Ishikawa (cell line): Measurements from ENCODE around the gene CDK19.

Source experiments
- CEBPB ChIP-seq: IDR thresholded peaks from 2 replicates; pipeline ENCODE4 v1.6.1; 2012
- CREB1 ChIP-seq: IDR thresholded peaks from 2 replicates; pipeline ENCODE4 v1.6.1; 2012; ENCODE audit warnings: low read depth
- EGR1 ChIP-seq: IDR thresholded peaks from 2 replicates; pipeline ENCODE4 v1.6.1; 2012
- EP300 ChIP-seq: IDR thresholded peaks from 2 replicates; pipeline ENCODE4 v1.6.1; 2012; ENCODE audit warnings: borderline replicate concordance
- FOXM1 ChIP-seq: IDR thresholded peaks from 2 replicates; pipeline ENCODE4 v1.6.1; 2012; ENCODE audit warnings: low read depth, borderline replicate concordance
- NFIC ChIP-seq: IDR thresholded peaks from 2 replicates; pipeline ENCODE4 v1.6.1; 2012
- RAD21 ChIP-seq: IDR thresholded peaks from 2 replicates; pipeline ENCODE4 v1.6.1; 2012; ENCODE audit warnings: low read depth
- REST ChIP-seq: IDR thresholded peaks from 2 replicates; pipeline ENCODE4 v1.6.1; 2012; ENCODE audit warnings: low read depth, mild to moderate bottlenecking
- TAF1 ChIP-seq: IDR thresholded peaks from 2 replicates; pipeline ENCODE4 v1.6.1; 2012; ENCODE audit warnings: low read depth, mild to moderate bottlenecking
- TCF12 ChIP-seq: IDR thresholded peaks from 2 replicates; pipeline ENCODE4 v1.6.1; 2012; ENCODE audit warnings: low read depth
- TEAD4 ChIP-seq: IDR thresholded peaks from 2 replicates; pipeline ENCODE4 v1.6.1; 2012
- USF1 ChIP-seq: IDR thresholded peaks from 2 replicates; pipeline ENCODE4 v1.6.1; 2012
- YY1 ChIP-seq: IDR thresholded peaks from 2 replicates; pipeline ENCODE4 v1.6.1; 2012; ENCODE audit warnings: low read depth
- ZBTB7A ChIP-seq: IDR thresholded peaks from 2 replicates; pipeline ENCODE4 v1.6.1; 2012; ENCODE audit warnings: low read depth
- TF ChIP-seq, protein P1 (sequence below): IDR thresholded peaks from 2 replicates; pipeline ENCODE4 v1.6.1; 2012

Gene CDK19

DNA sequence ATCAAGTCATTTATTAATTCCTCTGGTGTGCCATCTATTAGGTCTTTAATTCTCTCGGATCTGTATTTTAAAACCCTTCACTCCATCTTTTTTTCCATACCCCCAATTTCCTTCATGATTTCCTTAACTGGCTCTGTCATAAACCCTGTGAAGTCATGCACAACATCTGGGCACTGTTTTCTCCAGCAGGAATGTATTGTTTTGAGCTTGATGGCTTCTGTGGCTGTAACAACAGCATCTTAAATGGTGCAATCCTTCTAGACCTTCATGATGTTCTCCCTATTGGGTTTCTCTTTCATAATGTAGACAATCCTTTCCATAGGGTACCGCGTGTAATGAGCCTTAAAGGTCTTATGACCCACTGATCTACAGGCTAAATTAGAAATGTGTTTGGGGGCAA is 29.0 kb downstream of the CDK19 start:
- TF ChIP-seq CREB1, result no peak
- TF ChIP-seq TAF1, result no peak
- TF ChIP-seq RAD21, result no peak
- no peak for TF ChIP-seq YY1
- TF ChIP-seq TEAD4, result no peak
- TF ChIP-seq, protein P1, sequence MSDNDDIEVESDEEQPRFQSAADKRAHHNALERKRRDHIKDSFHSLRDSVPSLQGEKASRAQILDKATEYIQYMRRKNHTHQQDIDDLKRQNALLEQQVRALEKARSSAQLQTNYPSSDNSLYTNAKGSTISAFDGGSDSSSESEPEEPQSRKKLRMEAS, result no peak
- no peak for TF ChIP-seq NFIC
- TF ChIP-seq USF1, result no peak
- TF ChIP-seq EGR1, result no peak
- no peak for TF ChIP-seq ZBTB7A
- TF ChIP-seq TCF12, result no peak
- TF ChIP-seq FOXM1, result no peak
- no peak for TF ChIP-seq EP300
- TF ChIP-seq REST, result no peak
- no peak for TF ChIP-seq CEBPB

GRCh38 chr6:110784610-110784979 is 30.7 kb downstream of the CDK19 start:
- TF ChIP-seq ZBTB7A (no peak), TEAD4 (no peak), EGR1 (no peak), REST (no peak), CREB1 (no peak), YY1 (no peak), TCF12 (no peak), TAF1 (no peak), RAD21 (no peak), EP300 (no peak), FOXM1 (no peak), USF1 (no peak)
- TF ChIP-seq, protein P1, result no peak

DNA sequence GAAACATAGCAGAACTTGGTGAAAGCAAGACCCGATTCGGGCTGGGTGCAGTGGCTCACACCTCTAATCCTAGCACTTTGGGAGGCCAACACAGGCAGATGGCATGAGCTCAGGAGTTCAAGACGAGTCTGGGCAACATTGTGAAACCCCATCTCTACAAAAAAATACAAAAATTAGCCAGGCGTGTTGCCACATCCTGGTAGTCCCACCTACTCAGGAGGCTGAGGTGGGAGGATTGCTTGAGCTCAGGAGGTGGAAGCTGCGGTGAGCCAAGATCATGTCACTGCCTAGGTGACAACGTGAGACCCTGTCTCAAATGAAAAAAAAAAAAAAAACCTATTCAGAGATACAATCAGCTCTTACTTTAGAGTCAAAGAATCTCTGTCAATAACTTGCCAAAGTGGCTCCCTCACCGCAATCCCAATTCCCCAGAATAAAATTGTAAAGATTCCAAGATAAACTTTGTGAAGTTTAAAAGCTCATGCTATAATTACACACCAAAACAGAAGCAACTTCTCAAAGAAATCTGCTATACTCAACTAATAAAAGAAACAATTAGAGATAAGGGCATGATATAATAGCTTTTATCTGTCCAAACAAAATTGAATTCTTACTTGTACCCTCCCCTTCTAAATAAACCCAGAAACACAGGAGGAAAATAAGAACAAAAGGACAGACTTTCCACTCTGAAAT is 33.6 kb downstream of the CDK19 start:
- TF ChIP-seq CEBPB (no peak), TCF12 (no peak), EP300 (no peak), RAD21 (no peak), ZBTB7A (no peak)
- TF ChIP-seq, protein P1, result no peak

DNA sequence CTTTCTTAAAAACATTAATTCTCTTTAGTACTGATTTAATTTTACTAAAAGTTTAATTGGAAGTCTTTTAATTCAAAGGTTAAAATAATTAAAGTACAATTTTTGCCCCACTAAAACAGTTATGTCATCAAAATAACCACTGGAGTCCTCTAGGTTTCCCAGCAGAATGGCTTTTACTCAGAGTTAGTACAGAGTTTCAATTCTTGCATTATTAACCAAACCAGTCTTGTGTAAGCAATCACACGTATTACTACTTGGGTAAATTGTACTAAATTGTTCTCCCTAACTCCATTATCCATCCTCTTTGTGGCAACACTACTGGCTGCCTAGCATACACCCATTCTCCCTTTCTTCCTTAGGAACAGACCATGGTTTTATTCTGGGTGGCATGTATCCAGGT is 36.9 kb downstream of the CDK19 start:
- TF ChIP-seq TEAD4 (no peak), TCF12 (no peak), REST (no peak), CEBPB (no peak), CREB1 (no peak), EGR1 (no peak), FOXM1 (no peak)
- TF ChIP-seq, protein P1, result no peak

DNA sequence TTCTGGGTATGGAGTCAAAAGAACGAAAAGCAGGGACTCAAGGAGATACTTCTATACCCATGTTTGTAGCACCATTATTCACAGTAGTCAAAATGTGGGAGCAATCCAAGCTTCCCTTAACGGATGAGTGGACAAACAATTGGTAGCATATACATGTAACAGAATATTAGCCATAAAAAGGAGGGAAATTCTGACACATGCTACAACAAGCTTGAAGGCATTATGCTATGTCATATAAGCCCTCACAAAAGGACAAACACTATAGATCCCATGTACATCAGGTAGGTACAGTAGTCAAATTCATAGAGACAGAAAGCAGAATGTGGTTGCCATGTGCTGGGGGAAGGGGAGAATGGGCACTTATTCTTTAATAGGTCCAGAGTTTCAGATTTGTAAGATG is 37.6 kb downstream of the CDK19 start:
- TF ChIP-seq TCF12, result no peak
- TF ChIP-seq CREB1, result no peak
- no peak for TF ChIP-seq REST
- no peak for TF ChIP-seq FOXM1
- no peak for TF ChIP-seq RAD21
- TF ChIP-seq, protein P1, result peak; percentile 60; the same call in 1 of the 2 replicates
